CD14-positive monocyte (primary cell): Measurements from ENCODE around the gene RUBCN. TPM values are rescaled to one million over a fixed set of nuclear protein-coding genes. Genes with fewer than 3 reads are reported as not detected.

Experiments
- DNase-seq, 3 donors: peaks; one replicate each; pipeline ENCODE4 v3.0.0-alpha.2; 2011 to 2022
- H2AFZ ChIP-seq: 2 replicates; pipeline ENCODE4 v1.6.0; 2012; ENCODE audit warnings: mild to moderate bottlenecking, low read depth, low read length, inconsistent platforms; ENCODE audit not compliant: insufficient read depth, poor library complexity, severe bottlenecking
- H3K27ac ChIP-seq, 2 donors: 1 replicate in 1 of 2; 2 replicates in 1 of 2; pipeline ENCODE4 v1.5.1; 2012 to 2013; ENCODE audit warnings: low read length in 2 of 2, control low read depth in 1 of 2, inconsistent platforms in 1 of 2, low read depth in 1 of 2, mild to moderate bottlenecking in 1 of 2
- H3K27me3 ChIP-seq, 2 donors: one replicate each; pipeline versions ENCODE4 v1.6.0 to v1.6.1; 2011 to 2013; ENCODE audit warnings: low read length in 2 of 2; ENCODE audit not compliant: control insufficient read depth in 2 of 2, insufficient read depth in 2 of 2
- H3K36me3 ChIP-seq, 2 donors: replicated peaks in 1 of 2; 1 replicate in 1 of 2; 2 replicates in 1 of 2; pipeline versions ENCODE4 v1.5.1 to v1.6.1; 2012 to 2013; ENCODE audit warnings: low read length in 2 of 2, control low read depth in 1 of 2, inconsistent platforms in 1 of 2, mild to moderate bottlenecking in 1 of 2; ENCODE audit not compliant: insufficient read depth in 2 of 2, control insufficient read depth in 1 of 2
- H3K4me1 ChIP-seq, 2 donors: 1 replicate in 1 of 2; 2 replicates in 1 of 2; pipeline versions ENCODE4 v1.5.1 to v1.6.1; 2012 to 2013; ENCODE audit warnings: low read length in 2 of 2, control low read depth in 1 of 2, inconsistent platforms in 1 of 2, mild to moderate bottlenecking in 1 of 2, moderate library complexity in 1 of 2; ENCODE audit not compliant: insufficient read depth in 2 of 2, control insufficient read depth in 1 of 2
- H3K4me2 ChIP-seq: replicated peaks from 2 replicates; pipeline ENCODE3; 2012; ENCODE audit warnings: low read length, moderate library complexity, mild to moderate bottlenecking; ENCODE audit not compliant: poor library complexity, severe bottlenecking; ENCODE audit errors: extremely low read depth
- H3K4me3 ChIP-seq, 3 experiments: fragments of 200-600 bp in 1 of 3; sonication (generic) in 1 of 3; replicated peaks in 1 of 3; 1 replicate in 2 of 3; 2 replicates in 1 of 3; pipeline ENCODE4 v1.5.1; 2011 to 2013; ENCODE audit warnings: low read length in 3 of 3, mild to moderate bottlenecking in 3 of 3, control low read depth in 2 of 3, low read depth in 2 of 3, inconsistent platforms in 1 of 3, moderate library complexity in 1 of 3
- H3K79me2 ChIP-seq: 2 replicates; pipeline ENCODE4 v1.6.0; 2012; ENCODE audit warnings: mild to moderate bottlenecking, control low read depth, inconsistent platforms, low read length, moderate library complexity; ENCODE audit not compliant: insufficient read depth
- H3K9ac ChIP-seq: 2 replicates; pipeline ENCODE4 v1.6.0; 2017; ENCODE audit warnings: low read length, mild to moderate bottlenecking; ENCODE audit not compliant: insufficient read depth, poor library complexity, severe bottlenecking
- H3K9me3 ChIP-seq, 2 donors: replicated peaks in 1 of 2; 1 replicate in 1 of 2; 2 replicates in 1 of 2; pipeline versions ENCODE4 v1.5.1 to v1.6.1; 2012 to 2013; ENCODE audit warnings: low read length in 2 of 2, control low read depth in 1 of 2; ENCODE audit not compliant: control insufficient read depth in 1 of 2, insufficient read depth in 1 of 2
- H4K20me1 ChIP-seq: 2 replicates; pipeline ENCODE4 v1.6.0; 2012; ENCODE audit warnings: mild to moderate bottlenecking, low read length, control low read depth, moderate library complexity; ENCODE audit not compliant: insufficient read depth
- H3K27ac Mint-ChIP-seq, 7 donors: one replicate each; pipeline ENCODE4 v1.8.0; 2020; ENCODE audit warnings: mild to moderate bottlenecking in 7 of 7, mixed read lengths in 7 of 7, moderate library complexity in 6 of 7, inconsistent platforms in 2 of 7
- H3K27me3 Mint-ChIP-seq, 3 donors: one replicate each; pipeline ENCODE4 v1.8.0; 2021 to 2022; ENCODE audit warnings: low read depth in 3 of 3, mild to moderate bottlenecking in 3 of 3, mixed read lengths in 3 of 3, moderate library complexity in 3 of 3, inconsistent platforms in 1 of 3
- H3K36me3 Mint-ChIP-seq, 2 donors: one replicate each; pipeline ENCODE4 v1.8.0; 2020; ENCODE audit warnings: mixed read lengths in 2 of 2, inconsistent platforms in 1 of 2, mild to moderate bottlenecking in 1 of 2
- H3K4me1 Mint-ChIP-seq: one replicate; pipeline ENCODE4 v1.8.0; 2020; ENCODE audit warnings: mild to moderate bottlenecking, mixed read lengths
- H3K4me3 Mint-ChIP-seq, 2 donors: one replicate each; pipeline ENCODE4 v1.8.0; 2020; ENCODE audit warnings: mild to moderate bottlenecking in 2 of 2, mixed read lengths in 2 of 2, moderate library complexity in 1 of 2
- H3K9me3 Mint-ChIP-seq, 7 donors: one replicate each; pipeline ENCODE4 v1.8.0; 2020 to 2022; ENCODE audit warnings: mixed read lengths in 7 of 7, mild to moderate bottlenecking in 6 of 7, moderate library complexity in 6 of 7, inconsistent platforms in 2 of 7
- CTCF ChIP-seq: fragments of 200-600 bp; IDR thresholded peaks from one replicate; pipeline ENCODE4 v1.8.0; 2022; ENCODE audit warnings: antibody characterized with exemption, mild to moderate bottlenecking
- WGBS: methylation state at CpG from one replicate; pipeline ENCODE4 v1.1.5; 2013; ENCODE audit warnings: missing lambda C conversion rate; ENCODE audit not compliant: insufficient coverage; 5-methylcytosine and 5-hydroxymethylcytosine counted together
- intact Hi-C, 2 donors: fragments of 100-400 bp; cut with micrococcal nuclease; formaldehyde crosslinking; loops; one replicate each; pipeline versions ENCODE4 v1.15.0 to v1.15.1; 2023
- polyA plus RNA-seq, 3 donors: library from polyadenylated mRNA; depleted of rRNA in 1 of 3; unstranded in 2 of 3; stranded (reverse) in 1 of 3; fragments of 300-500 nt in 2 of 3; fragments of >200 nt in 1 of 3; fragmentation: Illumina TruSeq in 2 of 3; gene quantifications; 1 replicate in 2 of 3; 2 replicates in 1 of 3; pipeline ENCODE4 v1.2.3, GENCODE V29; 2012 to 2021

RUBCN gene
- polyA plus RNA-seq, 3 donors: 8.6 to 37.9 (median 13.5) TPM

- no peak overlapping the region for H3K4me3 Mint-ChIP-seq
- no peak overlapping the region for H3K4me2 ChIP-seq
- peaks cover 48 to 62% of the 10 kb centered on the region in 2 donors for H3K36me3 Mint-ChIP-seq
- H3K27me3 ChIP-seq: no peaks in the 10 kb centered on the region
- no peak overlapping the region for H3K4me3 ChIP-seq
- H3K79me2 ChIP-seq: no peaks in the 10 kb centered on the region
- H3K4me1 ChIP-seq: no peaks in the 10 kb centered on the region
- H3K27ac Mint-ChIP-seq: no peak overlapping the region
- peaks cover 62 to 79% of the 10 kb centered on the region in 2 donors for H3K36me3 ChIP-seq
- H3K9me3 ChIP-seq: no peaks in the 10 kb centered on the region
- H4K20me1 ChIP-seq: no peaks in the 10 kb centered on the region
- H3K4me1 Mint-ChIP-seq: no peaks in the 10 kb centered on the region
- WGBS: 33% methylated on average over 3 of the region's 4 CpGs
- no peak overlapping the region for H3K9ac ChIP-seq
- H3K27ac ChIP-seq: no peak overlapping the region
- intact Hi-C loops: no loop called here
- peaks cover 0 to 2% (median 0%) of the 10 kb centered on the region in 7 donors for H3K9me3 Mint-ChIP-seq
- H2AFZ ChIP-seq: no peak overlapping the region
- peak in 1 of 3 donors; percentile 40 for DNase-seq
- H3K27me3 Mint-ChIP-seq: no peaks in the 10 kb centered on the region
- no peak for TF ChIP-seq CTCF
Measured at GRCh38 chr3:197782230-197782629, 45.5 kb upstream of the RUBCN start.

DNA sequence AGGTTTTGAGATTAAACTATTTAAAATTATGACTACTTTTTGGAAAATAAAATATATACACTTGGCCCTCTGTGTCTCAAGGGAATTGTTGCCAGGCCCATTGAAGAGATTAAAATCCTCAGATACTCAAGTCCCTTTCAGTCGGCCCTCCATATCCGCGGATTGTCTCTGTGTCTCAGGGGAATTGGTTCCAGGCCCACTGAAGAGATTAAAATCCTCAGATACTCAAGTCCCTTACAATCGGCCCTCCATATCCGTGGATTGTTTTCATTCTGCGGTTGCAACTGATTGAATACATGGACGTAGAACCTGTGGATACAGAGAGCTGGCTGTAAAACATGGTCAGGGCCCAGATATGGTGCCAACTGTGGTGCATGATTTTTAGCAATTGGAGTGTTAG, 38.6 kb upstream of the RUBCN start:
- H3K9me3 ChIP-seq: no peaks in the 10 kb centered on the region
- no peak overlapping the region for H3K27ac ChIP-seq
- Mint-ChIP-seq H3K27me3 (no peaks in the 10 kb centered on the region), H3K9me3 (peaks cover 0 to 3% (median 0%) of the 10 kb centered on the region in 7 donors), H3K27ac (peak overlapping the region in 1 of 7 donors; percentile 27), H3K36me3 (peaks cover 77 to 94% of the 10 kb centered on the region in 2 donors), H3K4me3 (no peak overlapping the region), H3K4me1 (no peaks in the 10 kb centered on the region)
- TF ChIP-seq CTCF: no peak
- no peaks in the 10 kb centered on the region for H3K27me3 ChIP-seq
- intact Hi-C loops: no loop called here
- peaks cover 90 to 96% of the 10 kb centered on the region in 2 donors for H3K36me3 ChIP-seq
- no peak overlapping the region for H3K4me3 ChIP-seq
- WGBS: 100% methylated on average over 5 of the region's 7 CpGs
- no peak overlapping the region for H3K4me2 ChIP-seq
- no peaks in the 10 kb centered on the region for H3K79me2 ChIP-seq
- H4K20me1 ChIP-seq: no peaks in the 10 kb centered on the region
- no peaks in the 10 kb centered on the region for H3K4me1 ChIP-seq
- no peak for DNase-seq
- no peak overlapping the region for H2AFZ ChIP-seq
- H3K9ac ChIP-seq: no peak overlapping the region
